HG03460 (cell line): Measurements from ENCODE around the gene ZNF362.

Source experiments
- ATAC-seq: cut with Tn5 transposase; IDR thresholded peaks from one replicate; pipeline ENCODE4 v1.9.1; 2021; ENCODE audit not compliant: unreplicated experiment

Gene ZNF362

GRCh38 chr1:33267468-33268205 lies 11.3 kb downstream of the ZNF362 start:
- no peak for ATAC-seq

- no peak for ATAC-seq
Measured at GRCh38 chr1:33268457-33268856, 12.2 kb downstream of the ZNF362 start.

- ATAC-seq: no peak
Measured at GRCh38 chr1:33268927-33269610, 12.8 kb downstream of the ZNF362 start.

GRCh38 chr1:33269621-33270020 lies 13.3 kb downstream of the ZNF362 start:
- no peak for ATAC-seq

GRCh38 chr1:33270379-33270778 lies 14.1 kb downstream of the ZNF362 start:
- ATAC-seq: no peak

- no peak for ATAC-seq
Measured at GRCh38 chr1:33270808-33271465, 14.6 kb downstream of the ZNF362 start.

GRCh38 chr1:33271666-33272505 lies 15.6 kb downstream of the ZNF362 start:
- no peak for ATAC-seq

GRCh38 chr1:33272509-33272908 lies 16.2 kb downstream of the ZNF362 start:
- ATAC-seq: no peak

GRCh38 chr1:33272930-33273329 lies 16.6 kb downstream of the ZNF362 start:
- ATAC-seq: no peak

- no peak for ATAC-seq
Measured at GRCh38 chr1:33273406-33273805, 17.1 kb downstream of the ZNF362 start.

- no peak for ATAC-seq
Measured at GRCh38 chr1:33273961-33274371, 17.7 kb downstream of the ZNF362 start.

GRCh38 chr1:33274446-33274845 lies 18.2 kb downstream of the ZNF362 start:
- no peak for ATAC-seq

GRCh38 chr1:33275195-33275594 lies 18.9 kb downstream of the ZNF362 start:
- ATAC-seq: no peak

- ATAC-seq: no peak
Measured at GRCh38 chr1:33275706-33276572, 19.6 kb downstream of the ZNF362 start.

- no peak for ATAC-seq
Measured at GRCh38 chr1:33276573-33277298, 20.4 kb downstream of the ZNF362 start.

- no peak for ATAC-seq
Measured at GRCh38 chr1:33277488-33278084, 21.3 kb downstream of the ZNF362 start.

- ATAC-seq: no peak
Measured at GRCh38 chr1:33280091-33280661, 23.9 kb downstream of the ZNF362 start.

- ATAC-seq: no peak
Measured at GRCh38 chr1:33281554-33282303, 25.4 kb downstream of the ZNF362 start.
